Activated CD4-positive, alpha-beta T cell treated with anti-CD3 and anti-CD28 coated beads for 4 hours (primary cell): ENCODE results near the gene DIS3L2.
A peak's percentile ranks its signal among the peaks of the same experiment; 100 is the strongest.
"Not testable (repeated sequence)": the region's sequence is repeated elsewhere in the genome, so short reads cannot be mapped to it uniquely, and the experiment has no call there.

ENCODE experiments used
- DNase-seq, 2 donors: peaks; one replicate each; pipeline ENCODE4 v3.0.0-alpha.2; 2020

DIS3L2 gene

GRCh38 chr2:232126301-232127099 is 165.0 kb downstream of the DIS3L2 start:
- no peak for DNase-seq

DNA sequence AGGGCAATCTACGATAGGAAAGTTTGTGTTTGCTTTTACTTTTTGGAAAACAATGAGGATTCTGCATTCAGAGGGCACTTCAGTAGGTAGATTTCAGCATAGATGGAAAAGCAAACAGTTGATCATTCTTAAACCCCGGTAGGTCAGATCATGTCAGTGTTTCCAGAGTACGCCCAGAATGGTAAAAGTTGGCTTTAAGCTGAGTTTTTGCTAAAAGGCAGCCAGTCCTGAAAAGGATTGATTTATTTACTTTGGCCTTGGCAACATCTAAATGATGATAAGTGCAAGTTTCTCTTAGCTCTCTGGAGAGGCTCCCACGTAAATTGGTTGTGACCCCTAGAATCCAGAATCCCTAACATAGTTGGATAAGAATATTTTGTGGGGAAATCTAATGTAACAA is 168.0 kb downstream of the DIS3L2 start:
- no peak for DNase-seq

- DNase-seq, result no peak
These were observed 170.7 kb downstream of the DIS3L2 start for GRCh38 chr2:232132181-232132580.

DNA sequence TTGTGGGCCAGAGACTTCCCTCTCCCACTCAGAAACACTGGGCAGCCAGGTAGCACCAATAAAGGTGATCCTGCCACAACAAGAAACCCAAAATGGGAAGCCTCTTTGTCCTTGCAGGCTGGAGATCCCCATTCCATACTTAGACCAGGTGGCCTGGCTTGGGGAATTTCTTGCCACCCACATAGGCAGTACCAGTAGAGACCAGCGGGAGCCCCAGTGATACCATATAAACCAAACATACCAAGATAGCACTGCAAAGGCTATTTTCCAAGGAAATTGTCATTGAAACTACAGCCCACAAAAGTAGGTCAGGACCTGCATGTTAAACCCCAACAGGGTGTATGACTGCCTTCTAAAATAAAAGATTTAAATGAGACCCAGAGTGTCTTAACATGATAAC is 171.6 kb downstream of the DIS3L2 start:
- DNase-seq, result no peak

DNA sequence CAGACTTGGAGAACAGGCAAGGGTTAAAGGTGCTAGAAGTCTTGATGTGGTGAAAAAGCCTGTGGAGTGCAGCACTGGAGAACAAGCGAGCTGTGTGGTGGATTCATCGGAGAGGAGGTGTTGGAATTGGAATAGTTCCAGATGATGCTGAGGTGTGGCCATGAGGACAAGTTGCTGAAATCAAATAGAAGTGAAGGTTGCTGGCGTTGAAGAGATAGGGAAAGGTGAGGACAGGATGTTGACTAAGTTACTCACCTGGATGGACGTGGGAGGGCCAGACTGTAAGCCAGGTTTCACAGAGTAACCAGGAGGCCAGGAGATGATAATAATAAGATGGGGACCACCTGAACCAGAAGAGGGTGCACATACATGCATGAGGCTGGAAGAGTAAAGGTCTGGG is 173.4 kb downstream of the DIS3L2 start:
- DNase-seq, result no peak

GRCh38 chr2:232137356-232138147 is 176.0 kb downstream of the DIS3L2 start:
- no peak for DNase-seq

- DNase-seq, result no peak
These were observed 176.9 kb downstream of the DIS3L2 start for GRCh38 chr2:232138441-232138840.

GRCh38 chr2:232139171-232139594 is 177.7 kb downstream of the DIS3L2 start:
- DNase-seq, result no peak

- no peak for DNase-seq
These were observed 178.5 kb downstream of the DIS3L2 start for GRCh38 chr2:232139786-232140562.

- no peak for DNase-seq
These were observed 180.1 kb downstream of the DIS3L2 start for GRCh38 chr2:232141591-232141990.

DNA sequence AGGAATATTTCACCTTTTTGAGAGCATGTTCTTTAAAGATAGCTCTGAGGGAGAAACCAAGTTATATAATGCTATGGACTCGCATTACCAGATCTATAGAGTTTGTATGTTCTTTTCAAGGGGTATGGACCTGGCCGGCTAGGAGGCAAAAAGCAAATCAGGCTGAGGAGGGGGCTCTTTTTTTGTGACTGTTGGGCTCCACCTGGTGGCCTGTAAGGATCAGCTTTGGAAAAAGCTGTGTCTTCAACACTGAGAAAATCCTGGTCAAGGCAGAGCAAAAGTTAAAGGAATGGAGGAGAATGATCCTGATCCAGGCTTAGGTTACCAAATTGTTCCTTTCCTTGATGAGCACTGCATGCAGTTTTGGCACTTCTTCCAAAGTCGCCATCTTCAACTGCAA is 180.5 kb downstream of the DIS3L2 start:
- DNase-seq, result peak in 1 of 2 donors; percentile 6

GRCh38 chr2:232142502-232142901 is 181.0 kb downstream of the DIS3L2 start:
- no peak for DNase-seq

DNA sequence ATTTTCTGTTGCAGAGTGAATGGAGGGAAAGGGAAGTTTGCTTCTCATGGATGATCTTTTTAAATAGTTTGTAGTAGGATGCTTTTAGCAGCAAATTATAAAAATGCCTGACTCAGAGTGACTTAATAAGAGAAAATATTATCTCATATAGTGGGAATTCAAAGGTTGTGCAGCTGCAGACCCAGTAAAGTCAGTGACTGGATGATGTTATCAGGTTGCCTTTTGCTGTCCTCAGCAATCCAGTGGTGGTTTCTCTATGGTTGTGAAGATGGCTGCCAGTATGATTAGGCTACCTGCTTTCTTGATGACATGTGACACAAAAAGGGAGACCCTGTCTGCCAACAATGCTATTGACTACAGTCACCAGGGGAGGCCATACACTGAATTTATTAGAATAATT is 184.8 kb downstream of the DIS3L2 start:
- no peak for DNase-seq

- no peak for DNase-seq
These were observed 186.0 kb downstream of the DIS3L2 start for GRCh38 chr2:232147440-232148077.

DNA sequence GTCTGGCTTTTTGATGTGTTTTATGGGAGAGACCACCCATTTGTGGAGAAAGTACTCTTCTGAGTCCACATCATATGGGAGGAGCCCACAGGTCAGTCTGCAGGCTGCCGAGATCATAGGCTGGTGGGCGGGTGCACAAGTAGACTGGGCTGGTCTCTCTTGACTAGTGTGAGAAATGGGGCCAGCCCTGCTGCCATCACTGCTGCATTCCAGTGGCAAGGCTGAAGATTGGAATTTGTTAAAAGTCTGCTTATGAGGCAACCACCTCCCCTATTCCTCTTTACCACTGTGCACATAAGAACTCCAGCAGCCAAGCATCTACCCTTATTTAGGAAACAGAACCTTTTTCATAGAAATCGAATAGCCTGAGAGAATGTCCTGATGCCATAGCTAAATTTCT is 200.7 kb downstream of the DIS3L2 start:
- no peak for DNase-seq

GRCh38 chr2:232170396-232170795 is 208.9 kb downstream of the DIS3L2 start:
- DNase-seq, result no peak

GRCh38 chr2:232174662-232175061 is 213.1 kb downstream of the DIS3L2 start:
- no peak for DNase-seq

GRCh38 chr2:232176587-232176986 is 215.1 kb downstream of the DIS3L2 start:
- DNase-seq, result not testable (repeated sequence)

DNA sequence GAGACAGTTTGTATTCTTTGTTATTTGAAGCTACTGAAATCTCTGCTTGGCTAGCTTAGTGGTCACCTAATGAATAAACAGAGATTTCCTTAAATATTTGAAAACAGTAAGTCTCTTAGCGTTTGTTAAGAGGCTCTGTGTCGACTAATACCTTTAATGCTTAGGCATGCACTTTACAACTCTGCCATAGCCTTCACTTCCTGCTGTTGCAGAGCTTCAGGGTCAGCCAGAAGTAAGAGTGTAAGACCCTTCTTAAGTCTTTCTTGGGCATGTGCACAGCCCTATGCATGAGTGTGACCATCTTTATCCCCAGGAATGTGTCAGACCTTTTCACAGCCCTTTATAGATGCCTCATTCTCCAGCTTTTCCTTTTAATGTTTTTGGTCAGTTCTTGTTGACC is 221.8 kb downstream of the DIS3L2 start:
- no peak for DNase-seq

GRCh38 chr2:232184346-232184745 is 222.8 kb downstream of the DIS3L2 start:
- no peak for DNase-seq

GRCh38 chr2:232190796-232191195 is 229.3 kb downstream of the DIS3L2 start:
- no peak for DNase-seq

DNA sequence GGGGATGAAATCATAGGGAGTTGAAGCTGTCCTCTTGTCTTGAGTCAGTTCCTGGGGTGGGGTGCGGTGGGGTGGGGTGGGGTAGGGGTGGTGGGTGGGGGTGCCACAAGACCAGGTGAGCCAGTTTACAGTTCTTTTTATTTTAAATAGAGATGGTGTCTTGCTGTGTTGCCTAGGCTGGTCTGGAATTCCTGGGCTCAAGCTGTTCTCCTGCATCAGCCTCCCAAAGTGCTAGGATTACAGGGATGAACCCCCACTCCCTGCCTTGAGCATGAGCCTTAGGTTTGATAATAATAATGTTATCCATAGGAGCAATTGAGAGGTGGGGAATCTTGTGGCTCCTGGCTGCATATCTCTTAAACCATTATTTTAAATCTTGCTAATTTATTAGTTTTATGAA is 234.0 kb downstream of the DIS3L2 start:
- no peak for DNase-seq

DNA sequence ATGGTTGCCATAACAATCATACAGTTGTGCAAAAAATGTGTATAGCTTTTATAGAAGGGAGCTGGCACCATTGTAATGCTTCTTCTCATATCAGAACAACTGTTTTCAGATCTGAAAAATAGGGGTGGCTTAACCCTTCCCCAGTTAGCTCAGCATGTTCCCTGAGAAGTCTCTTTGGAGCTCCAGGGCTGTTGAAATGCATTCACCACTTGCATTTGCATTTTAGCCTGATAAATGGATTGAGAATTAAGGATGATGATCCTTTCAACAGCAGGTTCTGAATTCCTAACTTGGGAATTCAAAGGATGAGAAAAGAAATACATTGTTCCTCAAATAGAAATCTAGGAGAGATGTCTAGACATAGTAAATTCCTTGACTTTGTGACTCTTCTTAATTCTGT is 235.3 kb downstream of the DIS3L2 start:
- no peak for DNase-seq
